ELR (cell line): Measurements from ENCODE around the gene ARHGEF12.

Source experiments
- DNase-seq: peaks from one replicate; pipeline ENCODE4 v3.0.0-alpha.2; 2015; ENCODE audit warnings: low read depth

Gene ARHGEF12

DNA sequence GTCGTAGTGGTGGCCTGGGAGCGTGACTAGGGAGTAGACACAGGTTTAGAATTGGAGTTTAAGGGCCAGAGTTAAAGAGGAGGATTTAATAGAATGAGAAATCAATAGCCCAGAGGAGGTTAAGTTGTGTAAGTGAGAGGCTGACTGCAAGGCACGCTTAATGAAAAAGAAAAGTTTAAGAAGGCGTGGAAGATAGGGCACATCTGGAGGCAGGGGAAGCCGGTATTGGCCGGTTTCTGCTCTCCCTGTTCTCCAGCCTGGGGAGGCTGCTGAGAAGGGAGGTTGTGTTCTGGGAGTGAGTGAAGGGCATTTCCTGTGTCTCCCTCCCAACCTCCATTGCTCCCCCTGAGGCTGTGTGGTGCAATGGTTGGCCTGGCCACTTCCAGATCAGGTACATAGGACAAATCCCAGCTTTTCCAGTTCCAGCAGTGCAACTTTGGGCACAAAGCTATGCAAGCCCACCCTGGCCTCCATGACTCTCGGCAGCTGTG lies 181.6 kb downstream of the ARHGEF12 start:
- DNase-seq, result no peak

DNA sequence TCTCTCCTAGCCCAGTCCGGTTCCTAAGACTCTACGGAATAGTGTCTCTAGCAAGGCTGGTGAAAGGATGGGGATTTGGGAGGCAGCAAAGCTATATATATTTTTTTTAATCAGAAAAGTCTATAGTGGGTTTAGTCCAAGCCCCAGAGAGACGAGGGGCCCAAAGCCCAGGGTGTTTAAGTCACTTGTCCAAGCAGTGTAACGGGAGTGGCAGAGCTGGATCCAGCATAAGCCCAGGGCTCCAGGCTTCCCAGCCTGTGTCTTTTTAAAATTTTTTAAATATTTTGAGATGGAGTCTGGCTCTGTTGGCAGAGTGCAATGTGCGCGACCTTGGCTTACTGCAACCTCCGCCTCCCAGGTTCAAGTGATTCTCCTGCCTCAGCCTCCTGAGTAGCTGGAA lies 182.1 kb downstream of the ARHGEF12 start:
- DNase-seq, result no peak

DNA sequence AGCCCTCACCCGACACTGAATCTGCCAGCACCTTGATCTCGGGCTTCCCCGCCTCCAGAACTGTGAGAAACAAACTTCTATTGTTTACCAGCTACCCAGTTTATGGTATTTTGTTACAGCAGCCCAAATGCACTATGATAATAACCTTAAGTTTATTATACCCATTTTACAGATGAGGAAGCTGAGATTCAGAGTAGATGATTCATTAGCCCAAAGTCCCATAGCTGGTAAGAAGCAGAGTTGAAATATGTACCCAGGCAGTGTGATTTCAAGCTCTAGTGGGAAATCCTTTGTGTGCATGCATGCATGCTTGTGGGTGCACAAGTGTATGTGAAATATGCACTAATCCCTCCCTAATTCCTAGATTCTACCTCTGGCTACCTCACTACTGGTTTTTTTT lies 183.3 kb downstream of the ARHGEF12 start:
- DNase-seq, result no peak

DNA sequence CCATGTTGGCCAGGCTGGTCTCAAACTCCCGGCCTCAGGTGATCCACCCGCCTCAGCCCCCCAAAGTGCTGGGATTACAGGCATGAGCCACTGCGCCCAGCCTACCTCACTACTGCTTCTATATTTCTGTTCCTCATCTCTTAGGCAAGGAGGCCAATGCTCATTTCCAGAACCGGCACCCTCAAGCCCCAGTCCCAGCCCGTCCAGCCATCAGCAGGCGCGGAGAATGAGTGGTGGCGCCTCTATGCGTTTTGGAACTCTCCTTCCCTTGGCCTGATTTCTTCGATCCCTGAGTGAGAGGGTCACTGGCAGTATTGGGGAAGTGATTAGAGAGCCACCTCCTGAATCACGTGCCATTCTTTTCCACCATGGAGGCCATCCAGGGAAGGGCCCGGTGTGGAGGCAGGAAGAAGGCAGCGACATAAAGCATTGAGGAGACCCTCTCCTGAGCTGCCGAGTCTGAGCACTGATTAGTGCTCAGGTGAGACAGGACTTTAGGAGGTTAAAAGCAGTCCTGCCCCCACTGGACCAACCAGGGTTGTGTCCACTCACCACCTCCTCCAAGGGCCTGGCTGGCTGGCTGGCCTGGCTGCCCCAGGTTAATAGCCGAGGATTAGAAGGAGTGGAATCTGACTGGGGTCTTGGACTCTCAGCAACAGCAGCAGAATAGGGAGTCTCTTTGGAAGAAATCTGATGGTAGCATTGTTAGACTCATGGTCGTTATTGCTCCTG lies 184.0 kb downstream of the ARHGEF12 start:
- DNase-seq, result no peak

DNA sequence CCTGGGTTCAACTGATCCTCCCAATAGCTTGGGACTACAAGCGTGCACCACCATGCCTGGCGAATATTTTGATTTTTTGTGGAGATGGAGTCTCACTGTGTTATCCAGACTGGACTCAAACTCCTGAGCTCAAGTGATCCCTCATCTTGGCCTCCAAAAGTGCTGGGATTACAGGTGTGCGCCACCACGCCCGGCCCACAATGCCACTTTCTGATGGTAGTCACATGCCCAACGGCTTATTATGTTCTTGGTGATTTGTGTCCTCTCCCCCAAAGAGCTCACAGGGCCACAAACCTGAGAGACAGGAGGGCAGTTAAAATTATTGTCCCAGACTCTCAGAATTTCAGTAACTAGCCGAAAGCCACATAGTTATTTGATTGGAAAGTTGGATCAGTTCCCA lies 185.0 kb downstream of the ARHGEF12 start:
- no peak for DNase-seq

DNA sequence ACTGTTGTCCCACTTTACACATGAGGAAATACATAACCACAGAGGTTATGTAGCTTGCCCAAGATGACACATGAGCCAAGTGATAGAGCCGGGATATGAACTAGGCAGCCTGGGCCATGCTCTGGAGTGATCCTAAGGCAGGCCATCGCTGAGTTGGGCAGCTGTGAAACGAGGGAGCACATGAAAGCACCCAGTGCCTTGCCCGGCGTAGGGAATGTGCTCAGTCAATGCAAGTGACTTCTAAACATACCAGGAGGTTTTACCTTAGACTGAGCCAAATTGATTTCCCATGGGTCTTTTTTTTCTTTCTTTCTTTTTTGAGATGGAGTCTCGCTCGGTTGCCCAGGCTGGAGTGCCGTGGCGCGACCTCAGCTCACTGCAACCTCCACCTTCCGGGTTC lies 185.8 kb downstream of the ARHGEF12 start:
- DNase-seq, result no peak

DNA sequence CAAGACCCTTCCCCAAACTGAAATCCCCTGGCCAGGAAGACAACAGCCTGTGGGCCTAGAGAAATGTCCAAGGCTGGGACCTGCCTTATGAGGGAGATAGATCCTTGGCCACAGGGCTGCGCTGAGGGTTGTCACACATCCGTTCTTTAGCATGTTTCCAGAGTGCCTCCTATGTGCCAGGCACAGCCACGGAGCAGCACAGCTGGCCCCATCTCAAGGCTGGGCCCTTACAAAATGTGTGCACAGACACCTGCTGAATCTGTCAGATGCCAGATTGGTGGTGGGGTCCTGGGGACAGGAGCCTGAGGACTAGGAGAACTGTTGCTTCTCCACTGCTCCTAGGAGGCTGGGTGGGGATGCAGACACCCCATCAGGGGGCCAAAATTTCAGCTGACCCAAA lies 186.5 kb downstream of the ARHGEF12 start:
- DNase-seq, result no peak

DNA sequence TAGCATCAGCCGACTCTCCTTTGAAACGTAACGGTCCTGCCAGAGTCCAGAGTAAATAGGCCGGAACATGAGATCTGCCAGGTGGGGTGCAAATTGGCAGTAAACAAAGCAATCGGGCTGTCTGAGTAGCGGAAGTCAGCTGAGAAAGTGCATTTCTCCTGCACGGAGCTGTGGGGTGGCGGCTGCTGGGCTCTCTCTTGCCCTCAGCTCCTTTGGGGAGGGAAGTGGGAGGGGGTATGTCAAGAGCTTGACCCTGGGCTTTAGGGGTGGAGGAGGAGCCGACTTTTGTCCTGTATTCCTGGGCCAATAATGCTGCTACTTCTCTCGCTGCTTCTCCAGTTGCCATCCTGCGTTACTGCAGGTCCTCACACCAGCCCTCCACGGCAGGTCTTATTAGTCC lies 187.0 kb downstream of the ARHGEF12 start:
- no peak for DNase-seq

DNA sequence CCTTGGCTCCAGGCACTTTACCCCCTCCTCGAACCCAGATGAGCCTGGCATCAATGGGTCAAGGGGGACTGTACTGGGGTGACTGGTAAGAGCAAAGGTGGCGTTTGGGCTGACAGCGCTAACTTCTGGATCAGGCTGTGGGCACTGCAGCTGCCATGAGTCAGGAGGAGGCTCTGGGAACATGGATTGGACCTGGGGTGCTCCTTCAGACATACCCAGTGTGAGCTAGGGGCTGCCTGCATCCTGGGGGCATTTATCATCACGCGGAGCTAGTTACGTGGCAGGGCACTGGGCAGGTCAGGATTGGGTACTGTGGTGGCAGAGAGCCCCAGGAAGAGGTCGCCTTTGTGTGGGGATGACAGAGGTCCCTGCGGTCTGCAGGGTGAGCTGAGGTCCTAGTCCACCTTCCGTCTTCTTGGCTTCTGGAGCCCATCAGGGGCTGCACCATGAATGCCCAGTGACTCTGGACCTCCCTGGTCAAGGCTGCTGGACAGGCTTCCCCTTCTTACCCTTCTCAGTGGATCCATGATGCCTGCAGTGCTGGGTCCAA lies 188.4 kb downstream of the ARHGEF12 start:
- DNase-seq, result no peak

DNA sequence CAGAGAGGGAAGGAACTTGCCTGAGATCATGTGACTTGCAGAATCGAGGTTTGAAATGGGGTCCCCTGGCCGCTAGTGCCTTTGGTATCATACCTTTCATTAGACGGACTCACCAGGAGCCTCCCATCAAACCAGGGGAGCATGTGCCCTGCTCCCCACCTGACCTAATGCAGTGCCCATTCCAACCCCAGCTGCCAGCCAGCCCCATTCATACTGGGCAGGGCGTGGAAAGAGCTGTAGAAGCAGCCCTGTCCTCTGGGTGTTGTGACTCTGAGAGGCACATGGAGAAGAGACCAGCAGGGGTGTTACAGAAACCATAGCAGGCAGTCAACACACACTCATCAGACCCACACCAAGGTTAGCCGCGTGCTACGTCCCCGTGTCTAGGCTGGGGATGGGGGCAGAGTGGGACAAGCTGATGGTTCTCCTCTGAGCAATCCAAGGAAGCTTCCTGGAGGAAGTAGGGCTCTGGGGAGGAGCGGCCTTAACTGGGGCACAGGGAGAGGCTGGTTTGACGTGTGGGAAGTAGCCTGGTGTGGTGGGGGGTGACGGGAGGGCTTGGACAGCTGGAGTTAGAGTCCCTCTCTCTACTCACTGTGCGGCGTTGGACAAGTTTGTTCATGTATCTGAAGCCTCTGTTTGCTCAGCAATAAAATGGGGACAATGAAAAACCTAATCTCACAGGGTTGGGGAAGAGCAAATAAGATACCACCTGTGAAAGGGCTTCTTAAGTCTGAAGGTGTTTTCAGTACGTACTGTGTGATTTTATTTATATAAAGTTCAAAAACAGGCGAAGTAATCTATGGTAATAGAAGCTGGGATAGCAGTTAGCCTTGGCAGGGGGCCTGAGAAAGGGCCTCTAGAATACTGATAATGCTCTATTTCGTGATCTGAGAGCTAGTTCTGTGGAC lies 189.3 kb downstream of the ARHGEF12 start:
- no peak for DNase-seq

DNA sequence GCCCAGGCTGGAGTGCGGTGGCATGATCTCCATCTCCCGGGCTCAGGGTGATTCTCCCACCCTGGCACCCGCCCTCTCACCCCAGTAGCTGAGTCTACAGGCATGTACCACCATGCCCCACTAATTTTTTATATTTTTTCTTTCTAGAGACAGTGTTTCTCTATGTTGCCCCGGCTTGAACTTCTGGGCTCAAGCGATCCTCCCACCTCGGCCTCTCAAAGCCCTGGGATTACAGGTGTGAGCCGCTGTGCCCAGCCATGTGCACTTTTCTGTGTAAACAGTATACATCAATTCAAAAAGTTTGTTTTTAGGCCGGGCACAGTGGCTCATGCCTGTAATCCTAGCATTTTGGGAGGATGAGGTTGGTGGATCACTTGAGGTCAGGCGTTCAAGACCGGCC lies 190.0 kb downstream of the ARHGEF12 start:
- no peak for DNase-seq

DNA sequence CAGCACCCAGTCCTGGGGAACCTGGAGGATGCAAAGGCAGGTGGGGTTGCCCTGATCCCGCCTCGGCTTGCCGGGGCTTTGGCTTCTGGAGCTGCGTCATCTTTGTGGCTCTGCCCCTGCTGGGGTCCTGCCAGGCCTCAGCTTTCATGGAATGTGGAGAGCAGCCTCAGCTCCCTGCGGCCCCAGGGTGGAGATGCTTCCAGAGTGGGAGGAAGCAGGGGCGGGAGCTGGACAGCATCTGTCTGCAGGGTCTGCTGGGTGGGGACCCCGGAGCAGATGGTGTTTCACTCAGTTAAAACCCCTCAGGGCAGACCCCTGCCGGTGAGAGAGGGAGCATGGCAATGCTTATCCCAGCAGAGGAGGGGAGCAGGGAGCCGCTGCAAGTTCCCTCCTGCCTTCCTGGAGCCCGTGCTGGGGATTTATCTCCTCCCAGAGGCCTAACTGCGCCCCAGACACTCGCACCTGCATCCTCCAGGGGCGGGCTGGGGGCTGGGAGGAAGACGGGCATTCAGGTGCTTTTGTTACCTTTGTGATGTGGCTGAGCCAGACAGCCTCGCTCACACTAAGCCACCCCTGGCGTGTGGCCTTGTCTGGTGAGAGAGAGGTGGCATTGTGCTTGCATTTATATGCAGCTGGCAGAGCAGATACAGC lies 191.0 kb downstream of the ARHGEF12 start:
- DNase-seq, result peak; percentile 40

DNA sequence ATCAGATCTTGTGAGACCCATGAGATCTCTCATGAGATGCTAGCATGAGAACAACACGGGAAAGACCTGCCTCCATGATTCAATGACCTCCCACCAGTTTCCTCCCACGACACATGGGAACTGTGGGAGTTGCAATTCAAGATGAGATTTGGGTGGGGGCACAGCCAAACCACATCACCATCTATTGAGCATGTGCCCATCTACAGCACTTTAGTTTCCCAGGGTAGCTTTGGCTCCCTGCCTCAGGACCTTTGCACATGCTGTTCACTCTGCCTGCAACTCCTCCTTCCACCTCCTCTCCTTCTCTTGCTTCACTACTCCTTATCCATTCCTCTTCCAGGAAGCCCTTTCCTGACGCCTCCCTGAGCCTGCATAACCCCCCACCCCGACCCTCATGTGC lies 192.5 kb downstream of the ARHGEF12 start:
- no peak for DNase-seq

DNA sequence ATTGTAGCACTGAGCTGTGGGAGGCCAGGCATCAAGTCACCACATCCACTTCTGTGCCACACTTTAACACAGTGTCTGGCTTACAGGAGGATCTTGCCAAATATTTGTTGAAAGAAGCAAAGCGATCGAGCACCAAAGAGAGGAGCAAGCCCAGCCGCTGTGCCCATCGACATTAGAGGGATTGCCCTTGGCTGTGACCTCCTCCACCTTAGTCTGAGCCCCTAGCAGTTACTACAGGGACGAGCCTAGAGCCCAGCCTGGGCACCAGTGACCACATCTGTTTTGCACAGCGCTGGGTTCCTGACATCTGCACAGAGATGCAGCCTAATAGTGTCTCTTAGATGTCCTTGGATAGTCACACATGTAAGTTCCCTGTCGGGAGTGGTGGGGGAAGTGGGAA lies 193.0 kb downstream of the ARHGEF12 start:
- no peak for DNase-seq

DNA sequence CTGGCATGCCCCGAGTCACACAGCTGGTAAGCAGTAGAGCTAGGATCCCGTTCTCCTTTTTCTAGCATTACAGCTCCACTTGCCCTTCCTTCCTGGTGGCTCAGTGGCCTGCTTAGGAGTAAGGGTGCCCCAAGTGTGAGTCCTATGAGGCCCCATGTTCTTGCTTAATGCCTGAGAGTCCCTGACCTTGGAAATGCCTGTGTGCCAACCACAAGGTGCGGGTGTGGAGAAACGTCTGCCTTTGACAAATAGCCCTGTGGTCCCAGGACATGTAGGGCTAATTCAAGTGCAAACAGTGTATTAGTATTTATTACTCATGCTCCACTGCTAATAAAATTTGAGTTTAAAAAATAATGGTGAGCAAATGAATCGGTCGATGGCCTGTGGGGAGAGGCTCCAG lies 193.7 kb downstream of the ARHGEF12 start:
- DNase-seq, result no peak

DNA sequence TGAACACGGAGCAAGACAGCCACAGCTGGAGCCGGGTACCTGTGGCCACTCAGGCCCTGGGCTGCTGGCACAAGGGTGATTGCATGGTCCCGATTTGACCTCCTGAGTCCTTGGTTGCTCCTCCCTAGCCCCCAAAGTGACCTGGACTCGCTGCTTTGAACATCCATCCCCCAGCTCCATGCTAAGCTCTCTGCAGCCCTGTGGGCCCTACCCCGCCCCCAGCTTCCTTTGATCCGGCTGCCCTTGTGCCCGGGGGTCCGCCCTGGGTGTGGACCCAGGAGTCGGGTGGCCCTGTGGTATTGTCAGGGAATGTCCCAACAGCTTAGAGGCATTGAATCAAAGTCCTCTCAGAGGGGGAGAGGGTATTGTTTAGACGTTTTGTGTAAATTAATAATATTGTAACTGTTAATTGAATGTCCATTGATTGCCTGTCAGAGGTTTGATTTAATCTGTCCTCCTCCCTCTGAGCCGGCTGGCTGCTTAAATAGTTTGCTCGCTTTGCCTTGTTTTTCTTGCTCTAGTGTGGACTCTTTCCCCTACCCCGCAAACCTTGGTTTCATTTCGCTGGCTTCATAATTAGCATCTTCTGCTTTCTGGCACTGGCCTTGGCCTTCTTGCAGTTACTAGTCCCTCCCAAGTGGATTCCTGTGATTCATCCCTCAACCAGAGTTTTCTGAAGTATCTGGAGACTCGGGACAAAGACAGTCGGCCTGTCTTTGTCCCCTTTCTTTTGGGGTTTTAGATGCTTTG lies 196.0 kb downstream of the ARHGEF12 start:
- DNase-seq, result peak; percentile 43

DNA sequence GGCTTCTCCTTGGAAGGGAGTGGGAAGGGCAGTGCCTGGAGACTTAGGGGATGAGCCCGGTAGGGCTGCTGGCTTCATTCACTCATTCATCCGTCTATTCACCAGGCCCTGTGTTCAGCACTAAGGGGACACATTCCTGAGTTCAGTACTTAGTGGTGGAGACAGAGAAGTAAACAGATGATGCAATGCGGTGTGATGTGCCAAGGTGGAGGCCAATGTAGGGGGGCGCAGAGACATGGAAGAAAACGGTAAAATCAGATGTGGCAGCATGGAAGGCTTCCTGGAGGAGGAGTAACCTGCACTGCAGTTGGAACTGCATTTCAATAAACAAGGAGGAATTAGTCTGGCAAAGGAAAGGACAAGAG lies 196.6 kb downstream of the ARHGEF12 start:
- DNase-seq, result peak; percentile 36

DNA sequence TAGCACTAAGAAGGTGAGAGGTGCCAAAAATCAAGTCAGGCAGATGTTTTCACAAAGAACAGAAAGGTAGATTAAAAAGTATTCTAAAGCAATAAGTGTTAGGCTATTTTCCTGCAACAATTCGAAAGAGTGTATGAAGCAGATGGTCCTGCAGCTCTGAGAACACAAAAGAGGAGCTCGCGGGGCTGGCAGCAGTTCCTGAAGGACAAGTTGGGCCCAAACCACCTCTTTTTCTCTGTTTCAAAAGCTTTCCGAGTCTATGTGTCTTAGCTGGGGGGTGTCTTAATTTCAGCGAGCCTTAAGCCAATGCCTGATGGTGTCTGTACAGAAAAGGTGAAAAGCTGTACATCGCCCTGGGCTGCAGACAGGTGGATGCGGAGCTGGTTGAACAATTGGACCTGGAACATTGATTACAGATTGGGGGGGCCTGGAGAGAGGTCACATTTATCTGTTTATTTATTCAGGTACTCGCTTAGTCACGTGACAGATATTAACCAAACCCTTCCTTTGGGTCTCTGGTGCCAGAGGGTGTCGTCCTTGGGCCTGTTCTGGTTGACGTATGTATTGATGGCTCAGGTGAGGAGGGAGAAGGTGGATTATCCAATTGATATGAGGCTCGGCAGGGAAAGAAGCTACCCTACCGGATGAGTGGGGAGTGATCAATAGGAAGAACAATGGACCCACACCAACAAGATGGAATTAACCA lies 200.0 kb downstream of the ARHGEF12 start:
- DNase-seq, result no peak

DNA sequence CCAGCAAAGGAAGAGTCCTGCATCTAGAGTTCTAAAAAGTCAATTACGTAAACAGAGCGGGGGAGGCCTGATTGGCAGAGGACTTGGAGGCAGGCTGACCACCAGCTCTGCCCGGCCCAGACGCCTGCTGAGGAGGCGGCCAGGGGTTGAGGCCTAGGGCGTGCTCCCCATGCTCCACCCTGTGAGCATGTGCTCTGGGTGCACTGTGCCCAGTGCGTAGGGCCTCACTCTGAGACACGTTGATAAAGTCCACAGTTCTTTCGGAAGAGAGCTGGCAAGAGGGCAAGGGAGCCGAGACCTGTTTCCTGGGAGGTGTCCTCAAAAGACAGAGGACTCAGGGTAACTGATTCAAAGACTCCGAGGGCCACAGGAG lies 200.6 kb downstream of the ARHGEF12 start:
- DNase-seq, result no peak

DNA sequence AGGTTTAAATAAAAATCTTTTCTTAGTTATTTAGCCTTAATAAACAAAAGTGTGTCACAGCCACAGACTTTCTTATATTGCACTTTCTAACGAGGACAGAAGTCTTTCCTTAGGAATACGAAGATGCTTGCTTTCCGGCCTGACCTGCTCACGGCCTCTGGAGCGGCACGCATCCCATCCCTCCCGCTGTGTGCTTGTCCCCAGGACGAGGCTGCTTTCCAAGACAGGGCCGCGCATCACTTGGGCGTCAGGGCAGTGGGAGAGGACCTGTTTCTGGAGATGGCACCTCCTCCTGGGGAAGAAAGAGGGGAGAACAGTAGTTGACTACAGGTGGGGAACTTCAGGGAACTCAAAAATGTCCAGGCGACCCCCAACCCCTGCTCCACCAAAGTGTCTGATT lies 201.8 kb downstream of the ARHGEF12 start:
- DNase-seq, result no peak

DNA sequence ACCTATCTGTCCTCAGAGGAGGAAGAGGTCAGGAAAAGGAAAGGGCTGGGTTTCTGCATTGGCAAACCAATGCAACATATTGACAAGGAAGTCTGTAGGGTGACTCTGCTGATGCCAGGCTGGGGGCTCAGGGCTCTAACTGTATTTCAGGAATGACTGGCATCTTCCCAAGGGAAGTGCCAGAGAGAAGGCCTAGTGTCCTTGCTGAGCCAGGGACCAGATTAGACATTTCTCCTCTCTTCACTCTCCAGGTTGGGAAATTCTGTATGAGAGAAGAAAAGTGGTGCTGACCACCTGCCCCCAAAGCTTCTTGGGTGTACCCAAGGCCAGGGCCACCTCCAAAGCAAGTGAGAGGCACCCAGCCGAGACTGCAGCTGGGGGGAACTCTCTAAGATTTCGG lies 202.5 kb downstream of the ARHGEF12 start:
- DNase-seq, result no peak
